Measurements from ENCODE around the gene KLK13.

DNA sequence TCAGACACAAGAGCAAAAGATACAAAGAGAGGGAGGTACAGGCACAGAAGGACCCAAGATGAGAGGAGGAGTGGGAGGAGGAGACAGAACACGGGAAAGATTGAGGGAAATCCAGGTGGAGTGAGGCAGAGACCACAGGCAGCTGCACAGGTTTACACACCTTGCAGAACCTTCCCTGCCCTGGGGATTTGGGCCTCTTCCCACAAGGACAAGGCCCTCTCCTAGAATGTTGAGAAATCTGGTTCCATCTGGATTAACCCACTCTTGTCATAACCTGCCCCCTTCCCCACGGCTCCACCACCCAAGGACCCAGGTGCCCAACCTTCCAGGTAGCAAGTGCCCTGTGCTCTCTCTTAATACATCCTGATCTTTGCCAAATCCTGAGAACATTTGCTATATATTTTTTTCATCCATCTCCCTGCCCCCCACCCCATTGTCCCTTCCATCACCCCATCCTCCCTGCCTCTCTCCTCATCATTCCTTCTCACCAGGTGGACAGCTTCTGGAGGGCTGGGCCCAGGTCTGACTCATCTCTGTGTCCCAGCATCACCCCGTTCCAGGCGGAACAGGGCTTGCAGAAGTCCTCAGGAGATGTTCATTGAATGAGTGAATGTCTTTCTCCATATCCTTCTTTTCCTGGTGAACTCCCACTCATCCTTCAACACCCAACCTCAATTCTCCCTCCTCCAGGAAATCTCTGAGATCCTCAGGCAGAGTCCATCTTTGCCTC, 54.7 kb downstream of the KLK13 start:
- no peak for TF ChIP-seq EP300 (IDR thresholded peaks at IDR 0.05)
- TF ChIP-seq, protein P1, sequence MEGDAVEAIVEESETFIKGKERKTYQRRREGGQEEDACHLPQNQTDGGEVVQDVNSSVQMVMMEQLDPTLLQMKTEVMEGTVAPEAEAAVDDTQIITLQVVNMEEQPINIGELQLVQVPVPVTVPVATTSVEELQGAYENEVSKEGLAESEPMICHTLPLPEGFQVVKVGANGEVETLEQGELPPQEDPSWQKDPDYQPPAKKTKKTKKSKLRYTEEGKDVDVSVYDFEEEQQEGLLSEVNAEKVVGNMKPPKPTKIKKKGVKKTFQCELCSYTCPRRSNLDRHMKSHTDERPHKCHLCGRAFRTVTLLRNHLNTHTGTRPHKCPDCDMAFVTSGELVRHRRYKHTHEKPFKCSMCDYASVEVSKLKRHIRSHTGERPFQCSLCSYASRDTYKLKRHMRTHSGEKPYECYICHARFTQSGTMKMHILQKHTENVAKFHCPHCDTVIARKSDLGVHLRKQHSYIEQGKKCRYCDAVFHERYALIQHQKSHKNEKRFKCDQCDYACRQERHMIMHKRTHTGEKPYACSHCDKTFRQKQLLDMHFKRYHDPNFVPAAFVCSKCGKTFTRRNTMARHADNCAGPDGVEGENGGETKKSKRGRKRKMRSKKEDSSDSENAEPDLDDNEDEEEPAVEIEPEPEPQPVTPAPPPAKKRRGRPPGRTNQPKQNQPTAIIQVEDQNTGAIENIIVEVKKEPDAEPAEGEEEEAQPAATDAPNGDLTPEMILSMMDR (IDR thresholded peaks at IDR 0.05), result no peak
- TF ChIP-seq POLR2AphosphoS5 (IDR thresholded peaks at IDR 0.05), result no peak
- no peak for TF ChIP-seq POLR2A (IDR thresholded peaks at IDR 0.05)

All from sigmoid colon (tissue), 4 donors.